ENCODE data around the gene MRPL17.

- no peak for TF ChIP-seq CTCF (conservative IDR thresholded peaks at IDR 0.05 in 1 of 2, IDR thresholded peaks at IDR 0.05 in 1 of 2; ENCODE audit: low read depth in 1 of 2, low read length in 2 of 2)
- TF ChIP-seq EZH2 (IDR thresholded peaks at IDR 0.05; ENCODE audit: low read length, missing control alignments): no peak
Observed at GRCh38 chr11:6727971-6728760, 45.0 kb upstream of the MRPL17 start.

All from fibroblast of lung (primary cell).